Measurements from ENCODE around the gene KRT222.

Gene KRT222

GRCh38 chr17:40648384-40648968 lies 16.5 kb downstream of the KRT222 start:
- H3K9me3 ChIP-seq (ENCODE audit: control insufficient read depth, low read length), result no peaks in the 10 kb centered on the region
- H3K27me3 ChIP-seq (ENCODE audit: control insufficient read depth, insufficient read depth, low read length), result no peaks in the 10 kb centered on the region
- peaks cover 6% of the 10 kb centered on the region for H3K4me1 ChIP-seq (ENCODE audit: control insufficient read depth, insufficient read depth, low read length)

DNA sequence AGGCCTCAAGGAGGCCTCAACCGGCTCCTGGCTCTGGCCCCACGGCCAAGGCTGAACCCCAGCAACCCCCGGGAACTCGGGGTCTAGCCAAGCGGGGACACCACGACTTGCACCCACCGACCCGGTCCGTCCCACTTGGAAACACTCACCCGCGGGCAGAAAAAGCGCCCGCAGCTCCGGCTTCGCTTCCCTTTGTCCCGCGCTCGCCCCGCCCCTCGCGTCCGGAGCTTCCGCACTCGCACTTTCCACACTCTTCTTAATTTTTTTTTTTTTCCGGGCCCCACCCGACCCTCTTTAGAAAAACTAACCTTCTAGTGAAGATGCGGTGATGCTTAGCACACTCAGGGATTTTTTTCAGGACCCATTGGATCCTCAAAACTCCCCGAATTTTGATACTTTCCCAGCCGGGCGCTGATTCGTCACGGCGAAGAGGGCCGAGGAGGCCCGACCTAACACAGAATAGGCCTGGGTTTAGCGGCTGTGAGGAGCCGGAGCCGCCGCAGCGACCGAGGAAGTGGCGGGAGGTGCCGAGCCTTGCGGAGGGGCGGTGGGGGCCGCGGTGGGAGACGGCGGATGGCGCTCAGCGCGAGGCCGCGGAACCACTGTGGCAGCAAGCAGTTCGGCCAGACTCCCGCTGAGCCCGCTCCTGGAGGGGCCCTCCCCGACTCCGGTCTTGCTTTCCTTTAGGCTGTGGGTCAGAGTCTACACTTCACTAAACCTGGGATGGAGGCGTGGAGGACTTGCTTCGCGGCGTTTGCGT lies 17.2 kb downstream of the KRT222 start, which contains the start of gene SMARCE1:
Gene SMARCE1, minus strand, starts transcription at position 195 of the 760 bp plus-strand sequence. CDS start 2,016 bp downstream, outside the sequence.
- Histone ChIP-seq H3K9ac (ENCODE audit: low read length) (peak within 1 kb of the TSS; percentile 99), H3K4me1 (ENCODE audit: control insufficient read depth, insufficient read depth, low read length) (peaks cover 6% of the 10 kb centered on the region), H3K4me3 (ENCODE audit: low read length) (peak within 1 kb of the TSS; percentile 95), H3K36me3 (ENCODE audit: control insufficient read depth, insufficient read depth, low read length) (peaks cover 3% of the 10 kb centered on the region), H3K27me3 (ENCODE audit: control insufficient read depth, insufficient read depth, low read length) (no peaks in the 10 kb centered on the region), H3K9me3 (ENCODE audit: control insufficient read depth, low read length) (no peaks in the 10 kb centered on the region)

More at GRCh38 chr17:40648384-40648968, 16.5 kb downstream of the KRT222 start:
- peaks cover 3% of the 10 kb centered on the region for H3K36me3 ChIP-seq (ENCODE audit: control insufficient read depth, insufficient read depth, low read length)
- H3K9ac ChIP-seq (ENCODE audit: low read length), result peak overlapping the region; percentile 99
- peak overlapping the region; percentile 95 for H3K4me3 ChIP-seq (ENCODE audit: low read length)

- peak overlapping the region; percentile 95 for H3K4me3 ChIP-seq (ENCODE audit: low read length)
- peaks cover 3% of the 10 kb centered on the region for H3K36me3 ChIP-seq (ENCODE audit: control insufficient read depth, insufficient read depth, low read length)
- H3K9me3 ChIP-seq (ENCODE audit: control insufficient read depth, low read length), result no peaks in the 10 kb centered on the region
- peaks cover 6% of the 10 kb centered on the region for H3K4me1 ChIP-seq (ENCODE audit: control insufficient read depth, insufficient read depth, low read length)
- H3K27me3 ChIP-seq (ENCODE audit: control insufficient read depth, insufficient read depth, low read length), result no peaks in the 10 kb centered on the region
- H3K9ac ChIP-seq (ENCODE audit: low read length), result peak overlapping the region; percentile 99
Observed at GRCh38 chr17:40646791-40647623, 18.0 kb downstream of the KRT222 start.

DNA sequence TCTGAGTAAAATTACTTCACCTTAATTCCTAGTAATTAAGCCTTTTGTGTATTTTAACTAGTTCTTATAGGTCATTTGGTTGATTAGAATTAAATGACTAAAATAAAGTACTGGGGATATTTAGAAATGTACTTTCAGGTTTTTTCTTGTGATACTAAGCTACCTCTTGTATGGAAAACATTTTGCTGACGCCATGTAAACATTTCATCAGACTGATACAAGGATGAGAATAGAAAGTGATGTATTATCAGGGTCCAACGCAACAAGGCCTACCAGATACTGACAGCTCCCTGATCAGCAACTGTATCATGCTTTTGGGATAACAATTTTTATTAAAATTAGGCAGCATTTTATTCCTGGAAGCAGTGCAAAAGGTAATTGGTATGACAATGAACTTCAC lies 19.0 kb downstream of the KRT222 start:
- no peak overlapping the region for H3K9ac ChIP-seq (ENCODE audit: low read length)

DNA sequence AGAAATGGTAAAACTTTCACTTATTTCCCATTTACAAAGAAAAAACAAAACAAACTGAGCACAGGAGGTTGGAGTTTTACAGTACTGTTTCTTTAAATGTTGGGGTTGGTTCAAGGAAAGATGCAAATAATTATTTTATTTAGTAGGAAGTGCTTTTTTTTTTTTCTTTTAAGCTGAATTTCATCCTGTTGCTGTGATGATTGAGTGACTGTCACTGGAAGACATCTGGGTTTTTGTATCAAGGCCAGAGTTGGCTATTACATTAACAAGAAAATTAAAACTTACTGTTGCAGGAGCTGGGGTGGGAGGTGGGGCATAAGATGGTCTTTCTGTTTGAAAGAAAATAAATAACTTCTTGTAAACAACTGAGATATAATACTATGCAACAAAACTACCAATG lies 19.7 kb downstream of the KRT222 start:
- Histone ChIP-seq H3K4me1 (ENCODE audit: control insufficient read depth, insufficient read depth, low read length) (peaks cover 6% of the 10 kb centered on the region), H3K9me3 (ENCODE audit: control insufficient read depth, low read length) (no peaks in the 10 kb centered on the region), H3K27me3 (ENCODE audit: control insufficient read depth, insufficient read depth, low read length) (no peaks in the 10 kb centered on the region), H3K36me3 (ENCODE audit: control insufficient read depth, insufficient read depth, low read length) (peaks cover 3% of the 10 kb centered on the region), H3K9ac (ENCODE audit: low read length) (no peak overlapping the region), H3K4me3 (ENCODE audit: low read length) (no peak overlapping the region)

More for the DNA sequence above, 19.0 kb downstream of the KRT222 start:
- Histone ChIP-seq H3K36me3 (ENCODE audit: control insufficient read depth, insufficient read depth, low read length) (peaks cover 3% of the 10 kb centered on the region), H3K9me3 (ENCODE audit: control insufficient read depth, low read length) (no peaks in the 10 kb centered on the region), H3K4me1 (ENCODE audit: control insufficient read depth, insufficient read depth, low read length) (peaks cover 6% of the 10 kb centered on the region), H3K27me3 (ENCODE audit: control insufficient read depth, insufficient read depth, low read length) (no peaks in the 10 kb centered on the region), H3K4me3 (ENCODE audit: low read length) (no peak overlapping the region)

DNA sequence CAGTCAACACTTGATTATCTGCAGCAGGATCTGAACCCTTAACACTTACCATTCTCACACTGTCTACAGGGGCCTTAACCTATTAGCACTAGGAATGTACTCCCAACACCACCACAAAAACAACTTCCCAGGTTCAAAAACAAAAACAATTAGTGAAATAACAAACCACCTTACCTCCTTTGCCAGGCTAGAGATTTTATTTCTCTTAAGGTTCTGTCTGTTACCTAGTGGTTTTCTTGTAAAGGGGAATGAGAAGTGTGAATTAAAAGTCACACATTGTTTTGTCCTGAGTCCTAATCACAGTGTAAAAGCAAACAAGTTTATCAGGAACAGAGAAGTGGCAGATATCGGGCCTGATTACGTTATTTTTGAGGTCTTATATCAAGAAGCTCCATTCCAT lies 27.0 kb downstream of the KRT222 start:
- Histone ChIP-seq H3K36me3 (ENCODE audit: control insufficient read depth, insufficient read depth, low read length) (no peaks in the 10 kb centered on the region), H3K9ac (ENCODE audit: low read length) (no peak overlapping the region), H3K4me1 (ENCODE audit: control insufficient read depth, insufficient read depth, low read length) (no peaks in the 10 kb centered on the region), H3K27me3 (ENCODE audit: control insufficient read depth, insufficient read depth, low read length) (no peaks in the 10 kb centered on the region), H3K9me3 (ENCODE audit: control insufficient read depth, low read length) (no peaks in the 10 kb centered on the region), H3K4me3 (ENCODE audit: low read length) (no peak overlapping the region)

- Histone ChIP-seq H3K36me3 (ENCODE audit: control insufficient read depth, insufficient read depth, low read length) (no peaks in the 10 kb centered on the region), H3K4me3 (ENCODE audit: low read length) (no peak overlapping the region), H3K4me1 (ENCODE audit: control insufficient read depth, insufficient read depth, low read length) (no peaks in the 10 kb centered on the region), H3K9ac (ENCODE audit: low read length) (no peak overlapping the region), H3K27me3 (ENCODE audit: control insufficient read depth, insufficient read depth, low read length) (no peaks in the 10 kb centered on the region), H3K9me3 (ENCODE audit: control insufficient read depth, low read length) (no peaks in the 10 kb centered on the region)
Observed at GRCh38 chr17:40633871-40634270, 31.1 kb downstream of the KRT222 start.

DNA sequence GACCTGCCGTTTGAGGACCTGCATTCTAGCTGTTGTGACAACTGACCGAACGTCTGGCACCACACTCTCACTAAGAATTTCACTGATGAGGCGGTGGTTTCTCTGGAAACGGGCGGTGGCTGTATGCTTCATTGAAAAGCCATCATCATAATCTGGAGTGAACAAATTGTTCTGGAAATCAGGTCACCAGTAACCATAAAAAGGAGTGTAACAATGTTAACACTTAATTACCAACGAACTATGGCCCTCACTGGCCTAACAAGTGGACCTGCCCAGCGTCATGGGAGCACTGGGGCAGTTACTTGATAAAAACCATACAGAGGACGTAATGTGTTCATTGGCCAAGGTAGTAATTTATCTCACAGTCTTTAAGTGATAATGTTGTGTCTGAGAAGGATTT lies 32.8 kb downstream of the KRT222 start:
- Histone ChIP-seq H3K9me3 (ENCODE audit: control insufficient read depth, low read length) (no peaks in the 10 kb centered on the region), H3K9ac (ENCODE audit: low read length) (no peak overlapping the region), H3K36me3 (ENCODE audit: control insufficient read depth, insufficient read depth, low read length) (no peaks in the 10 kb centered on the region), H3K4me3 (ENCODE audit: low read length) (no peak overlapping the region), H3K27me3 (ENCODE audit: control insufficient read depth, insufficient read depth, low read length) (no peaks in the 10 kb centered on the region), H3K4me1 (ENCODE audit: control insufficient read depth, insufficient read depth, low read length) (no peaks in the 10 kb centered on the region)

DNA sequence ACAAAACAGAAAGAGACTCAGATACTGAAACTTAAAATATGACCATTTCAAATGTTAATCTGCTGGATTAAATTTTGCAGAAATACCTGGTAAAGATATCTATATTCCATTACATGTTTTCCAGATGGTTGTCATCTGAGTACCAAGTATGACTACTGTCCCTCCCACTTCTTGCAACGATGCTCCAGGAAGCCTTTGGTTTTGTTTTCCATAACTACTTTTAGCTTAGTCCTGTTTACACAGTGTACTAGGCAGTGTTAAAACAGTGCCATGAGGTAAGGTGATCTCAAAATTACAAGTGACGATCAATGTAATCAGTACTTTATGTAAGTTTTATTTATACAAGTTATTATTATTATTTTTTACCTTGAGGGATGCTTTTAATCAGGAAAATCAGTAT lies 35.1 kb downstream of the KRT222 start:
- no peak overlapping the region for H3K9ac ChIP-seq (ENCODE audit: low read length)
- no peaks in the 10 kb centered on the region for H3K27me3 ChIP-seq (ENCODE audit: control insufficient read depth, insufficient read depth, low read length)
- no peak overlapping the region for H3K4me3 ChIP-seq (ENCODE audit: low read length)
- no peaks in the 10 kb centered on the region for H3K4me1 ChIP-seq (ENCODE audit: control insufficient read depth, insufficient read depth, low read length)
- H3K9me3 ChIP-seq (ENCODE audit: control insufficient read depth, low read length), result no peaks in the 10 kb centered on the region
- H3K36me3 ChIP-seq (ENCODE audit: control insufficient read depth, insufficient read depth, low read length), result no peaks in the 10 kb centered on the region

GRCh38 chr17:40625311-40625710 lies 39.7 kb downstream of the KRT222 start:
- no peak overlapping the region for H3K9ac ChIP-seq (ENCODE audit: low read length)
- no peaks in the 10 kb centered on the region for H3K4me1 ChIP-seq (ENCODE audit: control insufficient read depth, insufficient read depth, low read length)
- no peaks in the 10 kb centered on the region for H3K27me3 ChIP-seq (ENCODE audit: control insufficient read depth, insufficient read depth, low read length)
- H3K9me3 ChIP-seq (ENCODE audit: control insufficient read depth, low read length), result no peaks in the 10 kb centered on the region
- no peaks in the 10 kb centered on the region for H3K36me3 ChIP-seq (ENCODE audit: control insufficient read depth, insufficient read depth, low read length)
- H3K4me3 ChIP-seq (ENCODE audit: low read length), result no peak overlapping the region

GRCh38 chr17:40623419-40624210 lies 41.4 kb downstream of the KRT222 start:
- no peak overlapping the region for H3K9ac ChIP-seq (ENCODE audit: low read length)
- H3K27me3 ChIP-seq (ENCODE audit: control insufficient read depth, insufficient read depth, low read length), result peaks cover 6% of the 10 kb centered on the region
- H3K9me3 ChIP-seq (ENCODE audit: control insufficient read depth, low read length), result no peaks in the 10 kb centered on the region
- no peaks in the 10 kb centered on the region for H3K36me3 ChIP-seq (ENCODE audit: control insufficient read depth, insufficient read depth, low read length)
- H3K4me3 ChIP-seq (ENCODE audit: low read length), result no peak overlapping the region
- H3K4me1 ChIP-seq (ENCODE audit: control insufficient read depth, insufficient read depth, low read length), result no peaks in the 10 kb centered on the region
